Activated naive CD8-positive, alpha-beta T cell treated with anti-CD3 and anti-CD28 coated beads, Interleukin-2, amount 50 U/mL, for 16 hours (primary cell): ENCODE data around the gene KIR3DL1.
"Not testable (repeated sequence)": the region's sequence is repeated elsewhere in the genome, so short reads cannot be mapped to it uniquely, and the experiment has no call there.

Experiments
- DNase-seq: peaks from one replicate; pipeline ENCODE4 v3.0.0-alpha.2; 2020; ENCODE audit warnings: low read depth, low spot score

KIR3DL1 gene

GRCh38 chr19:54816251-54816650 is at the start of gene KIR3DL1:
TSS of gene KIR3DL1 (plus strand) at chr19:54816468.
- not testable (repeated sequence) for DNase-seq

- not testable (repeated sequence) for DNase-seq
Measured at GRCh38 chr19:54769646-54770045, 46.6 kb upstream of the KIR3DL1 start, which contains the start of gene KIR2DL1. TSS of gene KIR2DL1 (plus strand) at chr19:54769793. CDS start at chr19:54769851, 58 bp downstream.

- DNase-seq, result not testable (repeated sequence)
Measured at GRCh38 chr19:54770511-54770910, 45.8 kb upstream of the KIR3DL1 start.

GRCh38 chr19:54771018-54771960 is 45.0 kb upstream of the KIR3DL1 start:
- not testable (repeated sequence) for DNase-seq

- DNase-seq, result not testable (repeated sequence)
Measured at GRCh38 chr19:54772666-54773065, 43.6 kb upstream of the KIR3DL1 start.

- DNase-seq, result not testable (repeated sequence)
Measured at GRCh38 chr19:54775095-54775815, 41.0 kb upstream of the KIR3DL1 start.

- DNase-seq, result not testable (repeated sequence)
Measured at GRCh38 chr19:54775830-54776229, 40.4 kb upstream of the KIR3DL1 start.

GRCh38 chr19:54777851-54778250 is 38.4 kb upstream of the KIR3DL1 start:
- DNase-seq, result not testable (repeated sequence)

- not testable (repeated sequence) for DNase-seq
Measured at GRCh38 chr19:54778896-54779295, 37.4 kb upstream of the KIR3DL1 start.

- not testable (repeated sequence) for DNase-seq
Measured at GRCh38 chr19:54782916-54783315, 33.4 kb upstream of the KIR3DL1 start.

GRCh38 chr19:54786091-54786723 is 30.1 kb upstream of the KIR3DL1 start:
- DNase-seq, result not testable (repeated sequence)

- not testable (repeated sequence) for DNase-seq
Measured at GRCh38 chr19:54788154-54788553, 28.1 kb upstream of the KIR3DL1 start.

- no peak for DNase-seq
Measured at GRCh38 chr19:54790711-54791110, 25.6 kb upstream of the KIR3DL1 start.

GRCh38 chr19:54791476-54791875 is 24.8 kb upstream of the KIR3DL1 start:
- DNase-seq, result no peak

- no peak for DNase-seq
Measured at GRCh38 chr19:54792814-54793213, 23.5 kb upstream of the KIR3DL1 start.

- no peak for DNase-seq
Measured at GRCh38 chr19:54795758-54796157, 20.5 kb upstream of the KIR3DL1 start.

GRCh38 chr19:54803410-54803809 is 12.9 kb upstream of the KIR3DL1 start, which contains the start of gene KIR2DL4:
TSS of gene KIR2DL4 (plus strand) at chr19:54803610. CDS start at chr19:54803652, 42 bp downstream.
- no peak for DNase-seq

GRCh38 chr19:54804101-54804500 is 12.2 kb upstream of the KIR3DL1 start:
- no peak for DNase-seq

GRCh38 chr19:54804571-54804970 is 11.7 kb upstream of the KIR3DL1 start:
- no peak for DNase-seq

GRCh38 chr19:54805665-54806515 is 10.4 kb upstream of the KIR3DL1 start:
- DNase-seq, result no peak

GRCh38 chr19:54806516-54806838 is 9.8 kb upstream of the KIR3DL1 start:
- no peak for DNase-seq
